Suprapubic skin (tissue), 3 donors: Measurements from ENCODE around the gene LASP1NB.

ENCODE experiments used
- POLR2A ChIP-seq, 2 donors: fragments of 450-650 bp; IDR thresholded peaks; one replicate each; pipeline ENCODE4 v1.6.1; 2017; ENCODE audit warnings: antibody characterized with exemption in 2 of 2, mild to moderate bottlenecking in 2 of 2, moderate library complexity in 2 of 2
- TF ChIP-seq, protein P1 (sequence below), 2 donors: fragments of 200-600 bp in 1 of 2; fragments of 450-650 bp in 1 of 2; sonication (generic) in 1 of 2; IDR thresholded peaks; one replicate each; pipeline ENCODE4 v1.5.1; 2016 to 2019; ENCODE audit warnings: antibody characterized with exemption in 2 of 2, mild to moderate bottlenecking in 1 of 2, moderate library complexity in 1 of 2

DNA sequence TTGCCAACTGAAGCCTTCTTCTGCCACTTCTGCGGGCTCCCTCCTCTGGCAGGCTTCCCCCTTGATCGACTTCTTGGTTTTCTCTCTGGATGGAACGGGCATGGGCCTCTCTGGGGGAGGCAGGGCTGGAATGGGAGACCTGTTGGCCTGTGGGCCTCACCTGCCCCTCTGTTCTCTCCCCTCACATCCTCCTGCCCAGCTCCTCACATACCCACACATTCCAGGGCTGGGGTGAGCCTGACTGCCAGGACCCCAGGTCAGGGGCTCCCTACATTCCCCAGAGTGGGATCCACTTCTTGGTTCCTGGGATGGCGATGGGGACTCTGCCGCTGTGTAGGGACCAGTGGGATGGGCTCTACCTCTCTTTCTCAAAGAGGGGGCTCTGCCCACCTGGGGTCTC lies 6.5 kb upstream of the LASP1NB start:
- TF ChIP-seq, protein P1, sequence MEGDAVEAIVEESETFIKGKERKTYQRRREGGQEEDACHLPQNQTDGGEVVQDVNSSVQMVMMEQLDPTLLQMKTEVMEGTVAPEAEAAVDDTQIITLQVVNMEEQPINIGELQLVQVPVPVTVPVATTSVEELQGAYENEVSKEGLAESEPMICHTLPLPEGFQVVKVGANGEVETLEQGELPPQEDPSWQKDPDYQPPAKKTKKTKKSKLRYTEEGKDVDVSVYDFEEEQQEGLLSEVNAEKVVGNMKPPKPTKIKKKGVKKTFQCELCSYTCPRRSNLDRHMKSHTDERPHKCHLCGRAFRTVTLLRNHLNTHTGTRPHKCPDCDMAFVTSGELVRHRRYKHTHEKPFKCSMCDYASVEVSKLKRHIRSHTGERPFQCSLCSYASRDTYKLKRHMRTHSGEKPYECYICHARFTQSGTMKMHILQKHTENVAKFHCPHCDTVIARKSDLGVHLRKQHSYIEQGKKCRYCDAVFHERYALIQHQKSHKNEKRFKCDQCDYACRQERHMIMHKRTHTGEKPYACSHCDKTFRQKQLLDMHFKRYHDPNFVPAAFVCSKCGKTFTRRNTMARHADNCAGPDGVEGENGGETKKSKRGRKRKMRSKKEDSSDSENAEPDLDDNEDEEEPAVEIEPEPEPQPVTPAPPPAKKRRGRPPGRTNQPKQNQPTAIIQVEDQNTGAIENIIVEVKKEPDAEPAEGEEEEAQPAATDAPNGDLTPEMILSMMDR (IDR thresholded peaks at IDR 0.05), result no peak
- TF ChIP-seq POLR2A (IDR thresholded peaks at IDR 0.05), result no peak
